Nephron progenitor cell (in vitro differentiated cells): ENCODE measurements around the gene CPSF2.

ENCODE experiments used
- DNase-seq: peaks from one replicate; pipeline ENCODE4 v3.0.0; 2021
- H3K27ac Mint-ChIP-seq: 2 replicates; pipeline ENCODE4 v1.8.0; 2021; ENCODE audit warnings: mild to moderate bottlenecking, moderate library complexity, mixed read lengths
- H3K27me3 Mint-ChIP-seq: 2 replicates; pipeline ENCODE4 v1.8.0; 2021; ENCODE audit warnings: mild to moderate bottlenecking, low read depth, mixed read lengths; ENCODE audit not compliant: poor library complexity
- H3K36me3 Mint-ChIP-seq: 2 replicates; pipeline ENCODE4 v1.8.0; 2021; ENCODE audit warnings: low read depth, mixed read lengths
- H3K4me1 Mint-ChIP-seq: 2 replicates; pipeline ENCODE4 v1.8.0; 2021; ENCODE audit warnings: mixed read lengths
- H3K4me3 Mint-ChIP-seq: 2 replicates; pipeline ENCODE4 v1.8.0; 2021; ENCODE audit warnings: mild to moderate bottlenecking, moderate library complexity, mixed read lengths
- H3K9me3 Mint-ChIP-seq: 2 replicates; pipeline ENCODE4 v1.8.0; 2021; ENCODE audit warnings: mild to moderate bottlenecking, moderate library complexity, mixed read lengths
- CTCF ChIP-seq: fragments of 200-600 bp; sonication (generic); IDR thresholded peaks from 2 replicates; pipeline ENCODE4 v1.5.0; 2021; ENCODE audit warnings: antibody characterized with exemption

The CPSF2 gene

GRCh38 chr14:92121670-92122350 lies at the start of gene CPSF2, which contains the start of gene NDUFB1:
TSS of gene CPSF2 (plus strand) at chr14:92121969. CDS start at chr14:92130985, 9,016 bp downstream.
TSS of gene NDUFB1 (minus strand) at chr14:92121706. CDS start at chr14:92117637, 4,069 bp downstream.
- TF ChIP-seq CTCF: no peak
- peak within 1 kb of the TSS; percentile 100 for H3K27ac Mint-ChIP-seq
- H3K4me3 Mint-ChIP-seq: peak within 1 kb of the TSS; percentile 96
- peaks cover 5% of the 10 kb centered on the region for H3K27me3 Mint-ChIP-seq
- peaks cover 30% of the 10 kb centered on the region for H3K36me3 Mint-ChIP-seq
- no peaks in the 10 kb centered on the region for H3K9me3 Mint-ChIP-seq
- DNase-seq: peak; percentile 88
- H3K4me1 Mint-ChIP-seq: peaks cover 28% of the 10 kb centered on the region

- peaks cover 45% of the 10 kb centered on the region for H3K36me3 Mint-ChIP-seq
- no peaks in the 10 kb centered on the region for H3K9me3 Mint-ChIP-seq
- DNase-seq: no peak
- TF ChIP-seq CTCF: no peak
- H3K27me3 Mint-ChIP-seq: no peaks in the 10 kb centered on the region
- no peak overlapping the region for H3K4me3 Mint-ChIP-seq
- H3K4me1 Mint-ChIP-seq: peaks cover 6% of the 10 kb centered on the region
- no peak overlapping the region for H3K27ac Mint-ChIP-seq
Observed at GRCh38 chr14:92074555-92074954, 47.2 kb upstream of the CPSF2 start.

GRCh38 chr14:92088494-92088893 lies 33.3 kb upstream of the CPSF2 start:
- Mint-ChIP-seq H3K27ac (no peak overlapping the region), H3K4me3 (no peak overlapping the region), H3K9me3 (peaks cover 3% of the 10 kb centered on the region), H3K36me3 (peaks cover 63% of the 10 kb centered on the region), H3K4me1 (no peaks in the 10 kb centered on the region), H3K27me3 (no peaks in the 10 kb centered on the region)
- TF ChIP-seq CTCF: no peak
- DNase-seq: no peak

- DNase-seq: no peak
- H3K4me3 Mint-ChIP-seq: no peak overlapping the region
- peaks cover 49% of the 10 kb centered on the region for H3K36me3 Mint-ChIP-seq
- H3K27ac Mint-ChIP-seq: no peak overlapping the region
- no peak for TF ChIP-seq CTCF
- peaks cover 3% of the 10 kb centered on the region for H3K9me3 Mint-ChIP-seq
- H3K4me1 Mint-ChIP-seq: no peaks in the 10 kb centered on the region
- no peaks in the 10 kb centered on the region for H3K27me3 Mint-ChIP-seq
Observed at GRCh38 chr14:92093320-92093719, 28.4 kb upstream of the CPSF2 start.

GRCh38 chr14:92099802-92100201 lies 22.0 kb upstream of the CPSF2 start:
- Mint-ChIP-seq H3K36me3 (peaks cover 18% of the 10 kb centered on the region), H3K27me3 (peaks cover 4% of the 10 kb centered on the region), H3K4me3 (no peak overlapping the region), H3K4me1 (peaks cover 17% of the 10 kb centered on the region), H3K27ac (no peak overlapping the region), H3K9me3 (no peaks in the 10 kb centered on the region)
- no peak for DNase-seq
- no peak for TF ChIP-seq CTCF

- Mint-ChIP-seq H3K27me3 (peaks cover 8% of the 10 kb centered on the region), H3K36me3 (peaks cover 4% of the 10 kb centered on the region), H3K4me1 (peaks cover 39% of the 10 kb centered on the region), H3K9me3 (no peaks in the 10 kb centered on the region), H3K4me3 (peak overlapping the region; percentile 13), H3K27ac (no peak overlapping the region)
- DNase-seq: no peak
- no peak for TF ChIP-seq CTCF
Observed at GRCh38 chr14:92103363-92103989, 18.3 kb upstream of the CPSF2 start.
